Peyer's patch (tissue), 4 donors: ENCODE results near the gene CELA1.

ENCODE experiments used
- CTCF ChIP-seq, 6 experiments: fragments of 450-650 bp in 4 of 6; fragments of 200-600 bp in 2 of 6; sonication (generic) in 1 of 6; IDR thresholded peaks; one replicate each; pipeline ENCODE4 v1.5.1; 2017 to 2019; ENCODE audit warnings: antibody characterized with exemption in 6 of 6, mild to moderate bottlenecking in 3 of 6, moderate library complexity in 1 of 6
- POLR2A ChIP-seq, 2 donors: fragments of 450-650 bp; IDR thresholded peaks; one replicate each; pipeline ENCODE4 v1.5.1; 2017; ENCODE audit warnings: antibody characterized with exemption in 2 of 2, mild to moderate bottlenecking in 2 of 2, moderate library complexity in 2 of 2

GRCh38 chr12:51334764-51335163, 11.7 kb downstream of the CELA1 start:
- TF ChIP-seq POLR2A (IDR thresholded peaks at IDR 0.05), result no peak
- TF ChIP-seq CTCF (IDR thresholded peaks at IDR 0.05), result no peak
